Lower leg skin (tissue), 4 donors: ENCODE data around the gene MAP1LC3B2. TPM values are rescaled to one million over a fixed set of nuclear protein-coding genes. Genes with fewer than 3 reads are reported as not detected.

ENCODE experiments used
- DNase-seq, 2 donors: peaks; one replicate each; pipeline ENCODE4 v3.0.0-alpha.2; 2019; ENCODE audit warnings: low spot score in 2 of 2
- H3K4me3 ChIP-seq: fragments of 200-600 bp; sonication (generic); 2 replicates; pipeline ENCODE4 v1.5.1; 2017; ENCODE audit warnings: mild to moderate bottlenecking, low read depth; ENCODE audit not compliant: poor library complexity, severe bottlenecking
- POLR2A ChIP-seq, 2 donors: fragments of 450-650 bp; IDR thresholded peaks; one replicate each; pipeline ENCODE4 v1.6.1; 2016 to 2017; ENCODE audit warnings: antibody characterized with exemption in 2 of 2, mild to moderate bottlenecking in 1 of 2, moderate library complexity in 1 of 2
- WGBS, 2 donors: methylation state at CpG; one replicate each; pipeline ENCODE4 v1.1.5; 2018; 5-methylcytosine and 5-hydroxymethylcytosine counted together
- intact Hi-C: fragments of 100-400 bp; cut with DNase I; formaldehyde crosslinking; loops from one replicate; pipeline ENCODE4 v1.15.0; 2023; ENCODE audit warnings: low total_unique reads
- total RNA-seq, 4 donors: library from RNA; depleted of rRNA; stranded (reverse); fragments of >200 nt; gene quantifications; one replicate each; pipeline ENCODE4 v1.1.0, GENCODE V29; 2016
- TF ChIP-seq, protein P1 (sequence below), 3 donors: fragments of 450-650 bp; IDR thresholded peaks; one replicate each; pipeline ENCODE4 v1.5.1; 2016; ENCODE audit warnings: antibody characterized with exemption in 3 of 3, mild to moderate bottlenecking in 3 of 3, moderate library complexity in 2 of 3

MAP1LC3B2 gene
- total RNA-seq, 4 donors from 2014 or later, result 2.1 to 2.5 (median 2.3) TPM; not detected in 1

DNA sequence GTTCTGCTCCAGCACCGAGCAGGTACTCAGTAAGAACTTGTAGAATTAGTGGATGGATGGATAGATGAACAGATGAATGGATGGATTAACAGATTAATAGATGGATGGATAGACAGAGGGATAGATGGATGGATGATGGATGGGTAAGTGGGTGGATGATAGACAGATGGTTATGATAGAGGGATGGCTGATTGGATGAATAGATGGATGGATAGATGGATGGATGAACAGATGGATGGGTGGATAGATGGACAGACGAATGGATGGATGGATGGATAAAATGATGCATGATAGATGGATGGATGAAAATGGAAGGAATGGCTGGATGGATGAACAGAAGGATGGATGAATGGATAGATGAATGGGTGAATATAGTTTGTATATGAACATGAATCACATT, 8.0 kb upstream of the MAP1LC3B2 start:
- no peak for TF ChIP-seq POLR2A (IDR thresholded peaks at IDR 0.05)
- TF ChIP-seq, protein P1, sequence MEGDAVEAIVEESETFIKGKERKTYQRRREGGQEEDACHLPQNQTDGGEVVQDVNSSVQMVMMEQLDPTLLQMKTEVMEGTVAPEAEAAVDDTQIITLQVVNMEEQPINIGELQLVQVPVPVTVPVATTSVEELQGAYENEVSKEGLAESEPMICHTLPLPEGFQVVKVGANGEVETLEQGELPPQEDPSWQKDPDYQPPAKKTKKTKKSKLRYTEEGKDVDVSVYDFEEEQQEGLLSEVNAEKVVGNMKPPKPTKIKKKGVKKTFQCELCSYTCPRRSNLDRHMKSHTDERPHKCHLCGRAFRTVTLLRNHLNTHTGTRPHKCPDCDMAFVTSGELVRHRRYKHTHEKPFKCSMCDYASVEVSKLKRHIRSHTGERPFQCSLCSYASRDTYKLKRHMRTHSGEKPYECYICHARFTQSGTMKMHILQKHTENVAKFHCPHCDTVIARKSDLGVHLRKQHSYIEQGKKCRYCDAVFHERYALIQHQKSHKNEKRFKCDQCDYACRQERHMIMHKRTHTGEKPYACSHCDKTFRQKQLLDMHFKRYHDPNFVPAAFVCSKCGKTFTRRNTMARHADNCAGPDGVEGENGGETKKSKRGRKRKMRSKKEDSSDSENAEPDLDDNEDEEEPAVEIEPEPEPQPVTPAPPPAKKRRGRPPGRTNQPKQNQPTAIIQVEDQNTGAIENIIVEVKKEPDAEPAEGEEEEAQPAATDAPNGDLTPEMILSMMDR (IDR thresholded peaks at IDR 0.05), result no peak
- no peak for DNase-seq
- no peak overlapping the region for H3K4me3 ChIP-seq
- intact Hi-C loops, result loop anchor here (10.0 kb wide), 1 partner anchor 584 kb away; no protein-coding TSS in a partner anchor
- 92 to 95% methylated on average over 2 of the region's 2 CpGs for WGBS, 2 donors

DNA sequence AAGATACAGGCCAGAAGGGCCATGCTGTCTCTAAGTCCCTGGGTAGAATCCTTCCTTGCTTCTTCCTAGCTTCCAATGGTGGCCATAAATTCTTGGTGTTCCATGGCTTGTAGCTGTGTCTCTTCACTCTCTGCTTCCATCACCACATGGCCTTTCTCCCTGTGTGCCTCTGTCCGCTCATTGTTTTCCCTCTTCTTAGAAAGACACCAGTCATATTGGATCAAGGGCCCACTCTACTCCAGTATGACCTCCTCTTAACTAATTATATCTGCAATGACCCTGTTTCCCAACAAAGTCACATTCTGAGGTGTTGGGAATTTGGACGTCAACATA, 7.6 kb upstream of the MAP1LC3B2 start:
- H3K4me3 ChIP-seq, result no peak overlapping the region
- WGBS, 2 donors, result 90 to 92% methylated on average over 2 of the region's 2 CpGs
- TF ChIP-seq, protein P1 (IDR thresholded peaks at IDR 0.05), result no peak
- TF ChIP-seq POLR2A (IDR thresholded peaks at IDR 0.05), result no peak
- no peak for DNase-seq
- intact Hi-C loops, result loop anchor here (10.0 kb wide), 1 partner anchor 583 kb away; no protein-coding TSS in a partner anchor

DNA sequence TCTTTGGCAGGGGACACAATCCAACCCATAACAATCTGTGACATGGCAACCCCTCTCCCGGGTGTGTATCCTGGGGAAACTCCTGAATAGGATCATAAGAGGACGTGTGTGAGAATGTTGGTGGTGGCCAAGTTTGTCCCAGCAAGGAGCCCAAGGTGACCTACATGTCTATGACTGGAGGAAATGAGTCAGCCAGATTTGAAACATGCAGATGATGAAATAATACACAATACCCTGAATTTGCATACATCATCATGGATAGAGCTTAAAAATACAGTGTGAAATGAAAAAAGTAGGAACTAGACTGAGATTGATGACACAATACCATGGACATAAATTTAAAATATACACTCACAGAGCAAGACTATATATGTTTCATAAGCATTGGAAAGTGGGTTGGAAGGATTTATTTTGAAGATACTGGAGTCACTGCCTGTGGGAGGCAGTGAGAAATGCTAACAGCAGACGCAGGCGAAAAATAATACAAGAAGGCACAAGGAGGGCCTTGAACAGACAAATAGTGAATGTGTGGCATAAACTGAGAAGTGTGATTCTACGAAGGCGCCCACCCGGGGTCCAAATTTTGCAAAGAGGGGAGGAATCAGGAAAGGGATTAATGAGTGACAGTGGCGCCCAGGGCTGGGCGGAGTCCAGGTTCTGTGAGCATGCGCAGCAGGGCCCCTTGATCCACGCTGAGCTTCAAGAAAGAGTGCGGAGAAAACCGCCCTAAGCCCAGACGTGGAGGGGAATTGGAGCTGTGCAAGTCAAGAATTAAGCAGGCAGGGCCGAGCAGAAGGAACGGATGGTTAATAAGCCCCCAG, 7.0 kb upstream of the MAP1LC3B2 start:
- 90 to 93% methylated on average over 16 of the region's 16 CpGs for WGBS, 2 donors
- TF ChIP-seq POLR2A (IDR thresholded peaks at IDR 0.05), result no peak
- TF ChIP-seq, protein P1 (IDR thresholded peaks at IDR 0.05), result no peak
- no peak overlapping the region for H3K4me3 ChIP-seq
- intact Hi-C loops, result loop anchor here (10.0 kb wide), 1 partner anchor 583 kb away; no protein-coding TSS in a partner anchor
- no peak for DNase-seq

DNA sequence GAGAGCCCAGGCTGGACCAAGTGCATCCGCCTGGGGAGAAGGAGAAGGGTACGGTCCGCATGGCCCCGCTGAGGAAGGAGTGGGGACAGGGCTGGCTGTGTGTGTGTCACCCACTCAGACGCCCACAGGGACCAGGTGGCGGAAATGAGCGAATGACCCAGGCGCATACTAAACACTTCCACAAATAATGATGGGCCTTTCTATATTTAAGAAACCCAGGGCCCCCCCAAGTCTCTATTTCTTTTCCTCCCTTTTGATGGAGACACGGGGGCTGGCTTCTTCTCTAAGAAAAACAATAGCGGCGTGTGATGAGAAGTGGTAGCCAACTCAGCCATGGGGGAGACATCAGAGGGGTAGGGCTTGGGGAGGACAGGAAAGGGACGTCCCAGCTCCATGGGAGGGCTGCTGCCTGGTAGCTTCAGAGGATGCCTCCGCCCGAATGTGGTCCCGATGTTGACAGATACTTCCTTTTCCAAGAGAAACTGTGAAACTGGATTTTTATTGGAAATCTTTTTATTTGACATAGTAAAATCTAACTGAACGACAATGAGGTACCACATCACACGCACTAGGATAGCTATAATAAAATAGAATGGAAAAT, 6.3 kb upstream of the MAP1LC3B2 start:
- H3K4me3 ChIP-seq, result no peak overlapping the region
- WGBS, 2 donors, result 84 to 87% methylated on average over 17 of the region's 17 CpGs
- TF ChIP-seq, protein P1 (IDR thresholded peaks at IDR 0.05), result no peak
- TF ChIP-seq POLR2A (IDR thresholded peaks at IDR 0.05), result no peak
- DNase-seq, result peak in 1 of 2 donors; percentile 37
- intact Hi-C loops, result loop anchor here (10.0 kb wide), 1 partner anchor 582 kb away; no protein-coding TSS in a partner anchor

DNA sequence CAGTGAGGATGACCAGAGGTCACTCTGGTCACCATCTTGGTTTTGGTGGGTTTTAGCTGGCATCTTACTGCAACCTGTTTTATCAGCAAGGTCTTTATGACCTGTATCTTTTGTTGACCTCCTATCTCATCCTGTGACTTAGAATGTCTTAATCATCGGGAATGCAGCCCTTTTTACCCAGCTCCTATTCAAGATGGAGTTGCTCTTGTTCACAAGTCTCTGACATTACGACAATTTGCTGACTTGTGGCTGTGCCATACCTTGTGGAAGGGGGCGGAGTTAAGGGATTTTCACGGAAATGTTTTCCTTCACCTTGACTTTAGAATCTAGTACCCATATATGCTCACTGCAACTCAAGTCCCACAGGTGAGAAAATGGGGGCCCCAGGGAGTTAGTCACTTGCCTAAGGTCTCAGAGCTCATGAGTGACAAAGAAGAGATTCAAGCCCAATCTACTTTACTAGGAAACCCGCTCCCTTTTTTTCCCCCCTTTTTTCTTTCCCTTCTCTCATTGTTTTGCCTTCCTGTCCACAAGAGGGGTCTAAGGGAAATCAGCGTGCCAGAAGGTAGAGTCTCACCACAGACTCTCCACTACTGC, 2.7 kb upstream of the MAP1LC3B2 start:
- H3K4me3 ChIP-seq, result no peak overlapping the region
- intact Hi-C loops, result loop anchor here (10.0 kb wide), 1 partner anchor 578 kb away; no protein-coding TSS in a partner anchor
- 94% methylated on average over 6 of the region's 6 CpGs for WGBS, 2 donors
- no peak for TF ChIP-seq POLR2A (IDR thresholded peaks at IDR 0.05)
- TF ChIP-seq, protein P1 (IDR thresholded peaks at IDR 0.05), result no peak
- no peak for DNase-seq
